Omental fat pad (tissue), 4 donors: Measurements from ENCODE around the gene CSTA. TPM values are rescaled to one million over a fixed set of nuclear protein-coding genes. Genes with fewer than 3 reads are reported as not detected.

Experiments used
- ATAC-seq: fragments of 150-250 bp; one replicate; pipeline ENCODE4 v1.9.1; 2016; ENCODE audit warnings: mild to moderate bottlenecking, moderate library complexity; ENCODE audit not compliant: low FRiP score
- DNase-seq: peaks from one replicate; pipeline ENCODE4 v3.0.0-alpha.2; 2019; ENCODE audit warnings: low spot score
- CTCF ChIP-seq, 3 donors: fragments of 450-650 bp; IDR thresholded peaks; one replicate each; pipeline ENCODE4 v1.5.1; 2016 to 2017; ENCODE audit warnings: antibody characterized with exemption in 3 of 3, mild to moderate bottlenecking in 3 of 3, moderate library complexity in 2 of 3
- total RNA-seq, 4 donors: library from RNA; depleted of rRNA; stranded (reverse); fragments of >200 nt; gene quantifications; one replicate each; pipeline ENCODE4 v1.1.0, GENCODE V29; 2016

The CSTA gene
- total RNA-seq, 4 donors from 2014 or later: 2.7 to 9.1 (median 6.3) TPM

GRCh38 chr3:122316368-122316767, 8.7 kb upstream of the CSTA start:
- no peak for ATAC-seq
- no peak for DNase-seq
- no peak for TF ChIP-seq CTCF (IDR thresholded peaks at IDR 0.05)

- no peak for ATAC-seq
- DNase-seq: no peak
- no peak for TF ChIP-seq CTCF (IDR thresholded peaks at IDR 0.05)
Observed at GRCh38 chr3:122318620-122319019, 6.4 kb upstream of the CSTA start.

GRCh38 chr3:122322095-122323075, 2.7 kb upstream of the CSTA start:
- DNase-seq: no peak
- TF ChIP-seq CTCF (IDR thresholded peaks at IDR 0.05): no peak

GRCh38 chr3:122325769-122326168, 721 bp downstream of the CSTA start:
- DNase-seq (no peak), ATAC-seq (no peak)
- no peak for TF ChIP-seq CTCF (IDR thresholded peaks at IDR 0.05)

More at GRCh38 chr3:122322095-122323075, 2.7 kb upstream of the CSTA start:
- no peak for ATAC-seq

- no peak for TF ChIP-seq CTCF (IDR thresholded peaks at IDR 0.05)
- ATAC-seq (no peak), DNase-seq (no peak)
Observed at GRCh38 chr3:122331886-122332285, 6.8 kb downstream of the CSTA start.

- TF ChIP-seq CTCF (IDR thresholded peaks at IDR 0.05): no peak
- DNase-seq: no peak
- no peak for ATAC-seq
Observed at GRCh38 chr3:122332551-122332950, 7.5 kb downstream of the CSTA start.

GRCh38 chr3:122342803-122343202, 17.8 kb downstream of the CSTA start:
- ATAC-seq: no peak

More at GRCh38 chr3:122342803-122343202, 17.8 kb downstream of the CSTA start:
- DNase-seq: no peak
- no peak for TF ChIP-seq CTCF (IDR thresholded peaks at IDR 0.05)
